VCaP (cell line): ENCODE data around the gene KCNS1.

Experiments
- H3K27ac ChIP-seq: fragments of 450-650 bp; 2 replicates; pipeline ENCODE4 v1.5.1; 2017
- CTCF ChIP-seq: fragments of 450-650 bp; conservative IDR thresholded peaks from 2 replicates; pipeline ENCODE4 v1.5.1; 2017; ENCODE audit warnings: mild to moderate bottlenecking, moderate library complexity

KCNS1 gene

GRCh38 chr20:45087814-45088213, 13.1 kb downstream of the KCNS1 start:
- no peak for TF ChIP-seq CTCF
- H3K27ac ChIP-seq = no peak overlapping the region

GRCh38 chr20:45087097-45087790, 13.7 kb downstream of the KCNS1 start:
- no peak for TF ChIP-seq CTCF
- no peak overlapping the region for H3K27ac ChIP-seq

GRCh38 chr20:45085867-45086266, 15.1 kb downstream of the KCNS1 start:
- H3K27ac ChIP-seq = no peak overlapping the region
- no peak for TF ChIP-seq CTCF

- no peak for TF ChIP-seq CTCF
These were observed 15.6 kb downstream of the KCNS1 start for GRCh38 chr20:45085289-45085688.

GRCh38 chr20:45083127-45083526, 17.8 kb downstream of the KCNS1 start:
- no peak overlapping the region for H3K27ac ChIP-seq

More at GRCh38 chr20:45085289-45085688, 15.6 kb downstream of the KCNS1 start:
- H3K27ac ChIP-seq = no peak overlapping the region

GRCh38 chr20:45082468-45082867, 18.5 kb downstream of the KCNS1 start:
- no peak overlapping the region for H3K27ac ChIP-seq
- no peak for TF ChIP-seq CTCF

More at GRCh38 chr20:45083127-45083526, 17.8 kb downstream of the KCNS1 start:
- no peak for TF ChIP-seq CTCF

- TF ChIP-seq CTCF = peak; percentile 62; the same call in 1 of the 2 replicates
- H3K27ac ChIP-seq = no peak overlapping the region
These were observed 19.9 kb downstream of the KCNS1 start for GRCh38 chr20:45080867-45081624.
